T-helper 1 cell treated with Interleukin-12 subunit alpha and Interleukin-12 subunit beta and Interleukin-4 antibody, amounts not matched to agents 30 ng/mL and 1 ng/mL, for 36 hours (primary cell): ENCODE measurements around the gene KCTD16. TPM values are rescaled to one million over a fixed set of nuclear protein-coding genes. Genes with fewer than 3 reads are reported as not detected.

ENCODE experiments used
- intact Hi-C: fragments of 100-400 bp; cut with micrococcal nuclease; formaldehyde crosslinking; loops from one replicate; pipeline ENCODE4 v1.15.1; 2024
- total RNA-seq: library from RNA; stranded (reverse); gene quantifications from 2 replicates; pipeline ENCODE4 v1.2.3, GENCODE V29; 2022

Gene KCTD16
- total RNA-seq, 1 donor from 2014 or later = not detected

GRCh38 chr5:144275329-144275728 is 104.7 kb downstream of the KCTD16 start:
- intact Hi-C loops = no loop called here

GRCh38 chr5:144276034-144276822 is 105.6 kb downstream of the KCTD16 start:
- intact Hi-C loops = no loop called here

GRCh38 chr5:144281784-144282183 is 111.1 kb downstream of the KCTD16 start:
- intact Hi-C loops = no loop called here

- intact Hi-C loops = no loop called here
These were observed 113.4 kb downstream of the KCTD16 start for GRCh38 chr5:144284036-144284435.

GRCh38 chr5:144284931-144285502 is 114.3 kb downstream of the KCTD16 start:
- intact Hi-C loops = no loop called here

GRCh38 chr5:144289277-144289676 is 118.6 kb downstream of the KCTD16 start:
- intact Hi-C loops = no loop called here

GRCh38 chr5:144292029-144292428 is 121.4 kb downstream of the KCTD16 start:
- intact Hi-C loops = no loop called here

- intact Hi-C loops = no loop called here
These were observed 124.6 kb downstream of the KCTD16 start for GRCh38 chr5:144295284-144295683.

- intact Hi-C loops = no loop called here
These were observed 126.4 kb downstream of the KCTD16 start for GRCh38 chr5:144297081-144297480.

- intact Hi-C loops = no loop called here
These were observed 128.0 kb downstream of the KCTD16 start for GRCh38 chr5:144298658-144299057.

GRCh38 chr5:144304688-144305087 is 134.0 kb downstream of the KCTD16 start:
- intact Hi-C loops = no loop called here

- intact Hi-C loops = no loop called here
These were observed 137.1 kb downstream of the KCTD16 start for GRCh38 chr5:144307736-144308135.

GRCh38 chr5:144308174-144308573 is 137.5 kb downstream of the KCTD16 start:
- intact Hi-C loops = no loop called here

- intact Hi-C loops = no loop called here
These were observed 138.4 kb downstream of the KCTD16 start for GRCh38 chr5:144308906-144309670.

GRCh38 chr5:144310621-144311020 is 139.9 kb downstream of the KCTD16 start:
- intact Hi-C loops = no loop called here

- intact Hi-C loops = no loop called here
These were observed 142.6 kb downstream of the KCTD16 start for GRCh38 chr5:144313147-144313726.

GRCh38 chr5:144315026-144315425 is 144.4 kb downstream of the KCTD16 start:
- intact Hi-C loops = no loop called here

- intact Hi-C loops = no loop called here
These were observed 145.4 kb downstream of the KCTD16 start for GRCh38 chr5:144315994-144316634.

GRCh38 chr5:144318011-144318410 is 147.3 kb downstream of the KCTD16 start:
- intact Hi-C loops = no loop called here

- intact Hi-C loops = no loop called here
These were observed 147.8 kb downstream of the KCTD16 start for GRCh38 chr5:144318460-144318859.

GRCh38 chr5:144323181-144323580 is 152.5 kb downstream of the KCTD16 start:
- intact Hi-C loops = no loop called here
